ENCODE data around the gene MBD1.

Gene MBD1

DNA sequence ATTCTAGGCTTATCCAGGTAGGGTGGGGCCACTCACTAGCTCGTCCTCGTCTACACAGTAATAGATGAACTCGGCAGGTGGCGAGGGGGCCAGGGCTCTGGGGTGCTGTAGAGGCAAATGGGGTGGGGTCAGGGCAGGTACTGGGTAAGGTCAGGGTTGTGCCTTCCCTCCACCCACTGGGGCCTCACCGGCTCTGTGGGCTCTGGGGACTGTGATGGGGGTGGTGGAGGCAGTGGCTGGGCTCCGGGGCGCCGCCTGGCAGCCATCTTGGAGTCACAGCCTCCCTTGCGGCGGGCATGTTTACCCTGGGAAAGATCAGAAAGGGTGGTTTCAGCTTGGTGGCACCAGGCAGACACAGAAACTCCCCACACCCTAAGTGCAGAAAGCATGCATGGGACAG, 6.4 kb downstream of the MBD1 start:
- DNase-seq (ENCODE audit: low spot score) = no peak
- ATAC-seq (ENCODE audit: low read depth) = no peak
- no peak for TF ChIP-seq CTCF (IDR thresholded peaks at IDR 0.05; ENCODE audit: poor library complexity, severe bottlenecking)
- no peaks in the 10 kb centered on the region for H3K27me3 ChIP-seq (ENCODE audit: insufficient read depth, poor library complexity, severe bottlenecking)
- H3K27ac ChIP-seq (ENCODE audit: poor library complexity, severe bottlenecking) = no peak overlapping the region
- H3K4me1 ChIP-seq (ENCODE audit: insufficient read depth, poor library complexity, severe bottlenecking) = peaks cover 22% of the 10 kb centered on the region
- H3K4me3 ChIP-seq (ENCODE audit: severe bottlenecking) = no peak overlapping the region
- H3K9me3 ChIP-seq (ENCODE audit: severe bottlenecking) = no peaks in the 10 kb centered on the region
- H3K36me3 ChIP-seq (ENCODE audit: low read depth) = peaks cover 93% of the 10 kb centered on the region

DNA sequence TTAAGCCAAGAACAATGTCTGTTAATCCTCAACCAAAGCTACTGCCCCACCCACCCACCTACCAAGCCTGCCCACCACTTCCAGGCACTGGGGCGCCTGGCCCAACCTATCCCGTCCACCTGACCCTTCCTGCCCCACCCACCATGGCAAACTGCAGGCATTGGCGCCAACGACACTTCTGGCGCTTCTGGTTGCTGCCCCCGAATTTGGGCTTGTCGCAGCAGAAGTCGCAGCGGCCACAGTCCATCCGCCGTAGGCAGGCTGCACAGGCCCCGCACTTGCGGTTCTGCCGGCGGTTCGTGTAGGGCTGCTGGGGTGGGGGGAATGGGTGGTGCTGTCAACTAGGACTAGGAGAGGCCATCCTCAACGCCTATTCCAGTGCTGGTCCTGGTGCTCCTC, 7.3 kb downstream of the MBD1 start:
- no peak for ATAC-seq (ENCODE audit: low read depth)
- Histone ChIP-seq H3K4me3 (ENCODE audit: severe bottlenecking) (no peak overlapping the region), H3K36me3 (ENCODE audit: low read depth) (peaks cover 93% of the 10 kb centered on the region), H3K9me3 (ENCODE audit: severe bottlenecking) (no peaks in the 10 kb centered on the region), H3K4me1 (ENCODE audit: insufficient read depth, poor library complexity, severe bottlenecking) (peaks cover 16% of the 10 kb centered on the region), H3K27ac (ENCODE audit: poor library complexity, severe bottlenecking) (no peak overlapping the region), H3K27me3 (ENCODE audit: insufficient read depth, poor library complexity, severe bottlenecking) (no peaks in the 10 kb centered on the region)
- TF ChIP-seq CTCF (IDR thresholded peaks at IDR 0.05; ENCODE audit: poor library complexity, severe bottlenecking) = no peak
- DNase-seq (ENCODE audit: low spot score) = no peak

DNA sequence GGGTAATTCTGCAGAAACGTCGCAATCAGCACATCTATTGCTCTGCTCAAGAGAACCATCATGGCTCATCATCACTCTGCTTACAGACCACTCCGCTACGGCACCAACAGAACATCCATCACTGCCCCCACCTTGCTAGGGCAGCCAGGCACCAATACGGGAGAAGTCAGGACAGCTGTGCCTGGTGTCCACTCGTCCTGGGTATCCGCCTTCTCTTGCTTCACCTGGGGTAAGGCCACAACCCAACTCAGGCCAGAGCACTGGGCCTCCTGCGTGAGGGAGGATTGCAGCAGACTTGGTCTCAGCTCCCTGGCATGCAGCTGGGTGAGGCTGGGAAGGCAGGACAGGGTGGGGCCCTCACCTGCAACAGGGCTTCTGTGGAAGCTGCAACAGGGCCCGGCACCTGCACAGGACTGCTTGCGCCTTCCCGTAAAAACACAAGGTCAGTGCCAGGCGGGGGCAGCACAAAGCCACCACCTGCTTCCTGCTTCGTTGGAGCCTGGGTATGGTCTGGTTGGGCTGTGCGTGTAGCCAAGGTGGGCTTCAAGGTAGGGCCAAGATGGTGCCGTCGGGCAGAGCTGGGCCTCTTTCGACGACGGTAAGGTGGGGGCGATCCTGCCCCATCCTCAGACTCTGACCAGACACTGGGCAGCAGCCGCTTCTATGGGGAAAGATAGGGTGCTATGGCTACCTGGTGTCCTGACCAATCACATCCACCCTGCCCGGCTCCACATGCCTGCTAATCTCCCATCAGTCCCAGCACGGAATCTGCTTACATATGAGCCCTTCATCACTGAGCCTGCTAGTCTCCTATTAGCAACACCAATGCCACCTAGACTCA, 7.9 kb downstream of the MBD1 start:
- Histone ChIP-seq H3K36me3 (ENCODE audit: low read depth) (peaks cover 93% of the 10 kb centered on the region), H3K4me3 (ENCODE audit: severe bottlenecking) (no peak overlapping the region), H3K9me3 (ENCODE audit: severe bottlenecking) (no peaks in the 10 kb centered on the region), H3K4me1 (ENCODE audit: insufficient read depth, poor library complexity, severe bottlenecking) (peaks cover 9% of the 10 kb centered on the region), H3K27me3 (ENCODE audit: insufficient read depth, poor library complexity, severe bottlenecking) (no peaks in the 10 kb centered on the region), H3K27ac (ENCODE audit: poor library complexity, severe bottlenecking) (no peak overlapping the region)
- ATAC-seq (ENCODE audit: low read depth) (no peak), DNase-seq (ENCODE audit: low spot score) (no peak)
- TF ChIP-seq CTCF (IDR thresholded peaks at IDR 0.05; ENCODE audit: poor library complexity, severe bottlenecking) = no peak

GRCh38 chr18:50272568-50272967, 8.8 kb downstream of the MBD1 start:
- no peak overlapping the region for H3K27ac ChIP-seq (ENCODE audit: poor library complexity, severe bottlenecking)
- H3K4me3 ChIP-seq (ENCODE audit: severe bottlenecking) = no peak overlapping the region
- H3K27me3 ChIP-seq (ENCODE audit: insufficient read depth, poor library complexity, severe bottlenecking) = no peaks in the 10 kb centered on the region
- no peak for ATAC-seq (ENCODE audit: low read depth)
- TF ChIP-seq CTCF (IDR thresholded peaks at IDR 0.05; ENCODE audit: poor library complexity, severe bottlenecking) = no peak
- no peak for DNase-seq (ENCODE audit: low spot score)
- H3K9me3 ChIP-seq (ENCODE audit: severe bottlenecking) = no peaks in the 10 kb centered on the region
- peaks cover 85% of the 10 kb centered on the region for H3K36me3 ChIP-seq (ENCODE audit: low read depth)
- peaks cover 3% of the 10 kb centered on the region for H3K4me1 ChIP-seq (ENCODE audit: insufficient read depth, poor library complexity, severe bottlenecking)

All from RWPE2 (cell line).